HepG2 (cell line): ENCODE data around the gene TAF1B. TPM values are rescaled to one million over a fixed set of nuclear protein-coding genes. Genes with fewer than 3 reads are reported as not detected.
A peak's percentile ranks its signal among the peaks of the same experiment; 100 is the strongest.

ENCODE experiments used
- ARID2 ChIP-seq: sonication (generic); formaldehyde crosslinking; IDR thresholded peaks from 2 replicates; pipeline ENCODE4 v1.8.1; 2022; ENCODE audit warnings: mild to moderate bottlenecking, missing genetic modification reagents, borderline replicate concordance
- CEBPG ChIP-seq: IDR thresholded peaks from 2 replicates; pipeline ENCODE4 v1.6.1; 2016
- DBP ChIP-seq: sonication (generic); formaldehyde crosslinking; IDR thresholded peaks from 2 replicates; pipeline ENCODE4 v1.4.0; 2020; ENCODE audit warnings: missing genetic modification reagents; ENCODE audit errors: not compliant biosample characterization
- EP300 ChIP-seq, 3 experiments: sonication (generic) in 1 of 3; formaldehyde crosslinking in 1 of 3; IDR thresholded peaks; 2 replicates each; pipeline versions ENCODE4 v1.5.1 to v1.6.1; 2011 to 2020; ENCODE audit warnings: low read depth in 2 of 3, low read length in 2 of 3, borderline replicate concordance in 1 of 3, improper control_type of control experiment in 1 of 3, mild to moderate bottlenecking in 1 of 3, missing genetic modification reagents in 1 of 3, moderate library complexity in 1 of 3
- FOXA3 ChIP-seq: IDR thresholded peaks from 2 replicates; pipeline ENCODE4 v1.6.1; 2016; ENCODE audit warnings: missing genetic modification reagents, missing compliant biosample characterization
- GLI4 ChIP-seq: sonication (generic); formaldehyde crosslinking; IDR thresholded peaks from 2 replicates; pipeline ENCODE4 v1.5.1; 2020; ENCODE audit warnings: missing genetic modification reagents, mild to moderate bottlenecking, moderate library complexity, borderline replicate concordance
- HNF4A ChIP-seq: sonication (generic); formaldehyde crosslinking; IDR thresholded peaks from 2 replicates; pipeline ENCODE4 v1.4.0; 2020; ENCODE audit warnings: missing genetic modification reagents
- HNRNPL ChIP-seq: fragments of 200-400 bp; formaldehyde crosslinking; IDR thresholded peaks from 2 replicates; pipeline ENCODE4 v1.6.1; 2017; ENCODE audit warnings: mild to moderate bottlenecking, low read depth, low read length
- HOXA7 ChIP-seq: sonication (generic); formaldehyde crosslinking; IDR thresholded peaks from 2 replicates; pipeline ENCODE4 v1.8.1; 2022; ENCODE audit warnings: mild to moderate bottlenecking, missing genetic modification reagents, moderate library complexity
- KMT2A ChIP-seq: sonication (generic); formaldehyde crosslinking; IDR thresholded peaks from 2 replicates; pipeline ENCODE4 v1.4.0; 2020; ENCODE audit warnings: missing genetic modification reagents
- LCORL ChIP-seq, 2 experiments: fragments of 450-650 bp in 1 of 2; sonication (generic) in 1 of 2; formaldehyde crosslinking in 1 of 2; IDR thresholded peaks; 2 replicates each; pipeline versions ENCODE4 v1.5.0 to v1.6.1; 2017 to 2020; ENCODE audit warnings: antibody characterized with exemption in 1 of 2, missing genetic modification reagents in 1 of 2
- MAFG ChIP-seq: sonication (generic); formaldehyde crosslinking; IDR thresholded peaks from 2 replicates; pipeline ENCODE4 v1.5.1; 2020; ENCODE audit warnings: mild to moderate bottlenecking, missing genetic modification reagents
- PAX8 ChIP-seq: sonication (generic); formaldehyde crosslinking; IDR thresholded peaks from 2 replicates; pipeline ENCODE4 v1.8.0; 2022; ENCODE audit warnings: mild to moderate bottlenecking, missing genetic modification reagents, borderline replicate concordance
- PCBP2 ChIP-seq: fragments of 200-400 bp; formaldehyde crosslinking; optimal IDR thresholded peaks from 2 replicates; pipeline ENCODE3; 2018; ENCODE audit warnings: low read length, low read depth; ENCODE audit not compliant: poor library complexity, severe bottlenecking
- RARA ChIP-seq: IDR thresholded peaks from 2 replicates; pipeline ENCODE4 v1.6.1; 2016; ENCODE audit warnings: missing genetic modification reagents, missing compliant biosample characterization
- RBFOX2 ChIP-seq: fragments of 200-400 bp; formaldehyde crosslinking; IDR thresholded peaks from 2 replicates; pipeline ENCODE4 v1.6.1; 2017; ENCODE audit warnings: low read depth, mild to moderate bottlenecking, low read length
- RBM22 ChIP-seq: fragments of 200-400 bp; formaldehyde crosslinking; optimal IDR thresholded peaks from 2 replicates; pipeline ENCODE3; 2017; ENCODE audit warnings: mild to moderate bottlenecking, low read length, moderate library complexity
- RFXANK ChIP-seq: IDR thresholded peaks from 2 replicates; pipeline ENCODE4 v1.6.1; 2016
- RXRB ChIP-seq: IDR thresholded peaks from 2 replicates; pipeline ENCODE4 v1.6.1; 2016; ENCODE audit warnings: borderline replicate concordance, missing genetic modification reagents, missing compliant biosample characterization
- SCMH1 ChIP-seq: sonication (generic); formaldehyde crosslinking; IDR thresholded peaks from 2 replicates; pipeline ENCODE4 v1.9.0; 2021; ENCODE audit warnings: missing genetic modification reagents, mild to moderate bottlenecking, borderline replicate concordance
- TBP ChIP-seq: sonication (generic); formaldehyde crosslinking; IDR thresholded peaks from 2 replicates; pipeline ENCODE4 v1.5.0; 2020; ENCODE audit warnings: missing genetic modification reagents
- ZNF138 ChIP-seq: sonication (generic); formaldehyde crosslinking; IDR thresholded peaks from 2 replicates; pipeline ENCODE4 v1.5.0; 2020; ENCODE audit warnings: mild to moderate bottlenecking, low read depth, missing genetic modification reagents
- ZNF33B ChIP-seq: sonication (generic); formaldehyde crosslinking; IDR thresholded peaks from 2 replicates; pipeline ENCODE4 v1.5.1; 2020; ENCODE audit warnings: mild to moderate bottlenecking, missing genetic modification reagents
- ZNF574 ChIP-seq: sonication (generic); formaldehyde crosslinking; IDR thresholded peaks from 2 replicates; pipeline ENCODE4 v1.4.0; 2020; ENCODE audit warnings: missing genetic modification reagents
- ZSCAN21 ChIP-seq: sonication (generic); formaldehyde crosslinking; IDR thresholded peaks from 2 replicates; pipeline ENCODE4 v1.8.0; 2022; ENCODE audit warnings: mild to moderate bottlenecking, missing genetic modification reagents, moderate library complexity, borderline replicate concordance
- polyA plus RNA-seq, 8 experiments: library from polyadenylated mRNA; depleted of rRNA in 3 of 8; stranded (reverse) in 7 of 8; unstranded in 1 of 8; fragments of >200 nt; fragmentation: Illumina TruSeq in 4 of 8; extraction: Trizol in 4 of 8; gene quantifications; 2 replicates each; pipeline versions ENCODE4 v1.2.1 to v1.2.3, GENCODE V29; 2011 to 2016; ENCODE audit warnings: low read depth in 4 of 8, missing spikeins in 1 of 8, mixed read lengths in 1 of 8; ENCODE audit not compliant: insufficient read depth in 1 of 8
- total RNA-seq, 5 experiments: library from RNA; depleted of rRNA; stranded (reverse); fragments of >200 nt; fragmentation: Illumina TruSeq; extraction: Trizol; gene quantifications; 2 replicates each; pipeline ENCODE4 v1.2.3, GENCODE V29; 2016; ENCODE audit warnings: low read depth in 1 of 5

TAF1B gene
- total and polyA plus RNA-seq, 2 of the 13 experiments (the other 11 are each of a cell fraction or from before 2014, with no cell fraction given): 13.3 to 27.7 TPM

- no peak for TF ChIP-seq SCMH1 (CRISPR knock-in tag)
- peak; percentile 20; the same call in 1 of the 2 replicates for TF ChIP-seq ZNF574
- no peak for TF ChIP-seq GLI4
- peak in 1 of 2 experiments; percentile 70; a peak in 1 of 4 replicates for TF ChIP-seq EP300 (IDR thresholded peaks at IDR 0.05; ENCODE audit: low read depth in 2 of 2, low read length in 2 of 2)
- TF ChIP-seq EP300 (CRISPR knock-in tag; IDR thresholded peaks at IDR 0.05; ENCODE audit: borderline replicate concordance): no peak
- no peak for TF ChIP-seq ZNF33B (CRISPR knock-in tag)
- TF ChIP-seq HOXA7 (CRISPR knock-in tag): no peak
- TF ChIP-seq PCBP2: no peak
- TF ChIP-seq ZSCAN21: no peak
- no peak for TF ChIP-seq RFXANK (CRISPR knock-in tag)
- peak; percentile 63 for TF ChIP-seq CEBPG (CRISPR knock-in tag)
- TF ChIP-seq MAFG (CRISPR knock-in tag): no peak
- TF ChIP-seq TBP (CRISPR knock-in tag): no peak
- no peak for TF ChIP-seq RBFOX2
- TF ChIP-seq RARA (CRISPR knock-in tag): no peak
- TF ChIP-seq RBM22: no peak
- TF ChIP-seq DBP (CRISPR knock-in tag): no peak
- TF ChIP-seq FOXA3 (CRISPR knock-in tag): peak; percentile 68
- TF ChIP-seq HNRNPL: no peak
- no peak for TF ChIP-seq LCORL (IDR thresholded peaks at IDR 0.05)
- no peak for TF ChIP-seq LCORL (CRISPR knock-in tag; IDR thresholded peaks at IDR 0.05)
- no peak for TF ChIP-seq PAX8 (CRISPR knock-in tag)
- TF ChIP-seq HNF4A (CRISPR knock-in tag): peak; percentile 77
- no peak for TF ChIP-seq ZNF138 (CRISPR knock-in tag)
- TF ChIP-seq RXRB (CRISPR knock-in tag): 0 out of 2 replicates have a peak, but pooled peaks have one; percentile 14
- no peak for TF ChIP-seq ARID2 (CRISPR knock-in tag)
- peak; percentile 54; the same call in 1 of the 2 replicates for TF ChIP-seq KMT2A (CRISPR knock-in tag)
These were observed 46.6 kb downstream of the TAF1B start (continued) for GRCh38 chr2:9889812-9890261.
